ENCODE data around the gene BCKDHB. TPM values are rescaled to one million over a fixed set of nuclear protein-coding genes. Genes with fewer than 3 reads are reported as not detected.

Gene BCKDHB
- total and polyA plus RNA-seq, 2 of the 4 experiments (the other 2 are of a cell fraction), result 11.2 to 11.8 TPM

DNA sequence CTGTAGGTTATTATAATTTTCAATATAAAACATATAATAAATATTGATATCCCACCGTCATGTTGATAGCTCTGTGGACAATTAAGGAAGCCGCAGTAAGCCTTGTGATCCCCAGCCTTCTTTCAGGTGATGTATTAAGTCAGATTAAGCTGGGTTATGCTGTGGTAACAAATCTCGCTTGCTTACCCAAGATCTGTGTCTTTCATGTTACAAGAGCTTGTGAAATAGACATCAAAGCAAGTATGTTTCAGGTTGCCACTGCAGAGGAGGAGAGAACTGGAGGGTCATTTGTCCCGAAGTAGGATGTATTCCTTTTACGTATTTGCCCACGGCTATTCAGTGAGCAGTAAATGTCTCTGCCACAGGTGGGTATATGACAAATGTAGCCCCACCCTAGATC, 17.8 kb upstream of the BCKDHB start:
- H2AK9ac ChIP-seq (replicated peaks; ENCODE audit: low read depth, low read length, poor library complexity), result no peak overlapping the region
- H3K79me1 ChIP-seq (ENCODE audit: low read depth in 1 of 2, low read length in 2 of 2), result no peaks in the 10 kb centered on the region
- no peaks in the 10 kb centered on the region for H3K36me3 ChIP-seq (ENCODE audit: control insufficient read depth, insufficient read depth, low read length)
- no peaks in the 10 kb centered on the region for H3K9me3 ChIP-seq (ENCODE audit: control insufficient read depth, insufficient read depth, low read length)
- no peak overlapping the region for H4K8ac ChIP-seq (ENCODE audit: low read depth in 2 of 2, low read length in 2 of 2)
- H2BK120ac ChIP-seq (ENCODE audit: low read depth, low read length), result no peak overlapping the region
- H3K56ac ChIP-seq (ENCODE audit: extremely low read depth, insufficient read depth, low read length), result no peak overlapping the region
- WGBS, 2 experiments (ENCODE audit: extremely low coverage in 2 of 2, insufficient read length in 1 of 2), result no CpG with 5 or more reads among the region's 6 CpGs
- H3K4me1 ChIP-seq (ENCODE audit: control insufficient read depth, insufficient read depth, low read length), result no peaks in the 10 kb centered on the region
- no peak overlapping the region for H3K4me3 ChIP-seq (ENCODE audit: insufficient read depth, low read depth, low read length)
- no peak overlapping the region for H3K14ac ChIP-seq (replicated peaks; ENCODE audit: low read depth, low read length)
- no peak for DNase-seq
- H3K23ac ChIP-seq (ENCODE audit: low read depth, low read length), result no peak overlapping the region
- H2AFZ ChIP-seq (replicated peaks; ENCODE audit: low read length, poor library complexity), result no peak overlapping the region
- H4K5ac ChIP-seq (ENCODE audit: low read depth, low read length), result no peak overlapping the region
- in situ Hi-C loops (cut with MboI; ENCODE audit: low sequenced_read_pairs), result no loop called here
- H3K4ac ChIP-seq (ENCODE audit: low read depth, low read length), result no peak overlapping the region
- H3K9me1 ChIP-seq (ENCODE audit: insufficient read depth, low read length), result no peaks in the 10 kb centered on the region
- no peak for ATAC-seq (ENCODE audit: low read depth)
- dilution Hi-C loops (cut with HindIII; ENCODE audit: low sequenced_read_pairs, unreplicated experiment), result loop anchor here (25.0 kb wide), 1 partner anchor 126 kb away; no protein-coding TSS in a partner anchor
- H4K20me1 ChIP-seq (ENCODE audit: insufficient read depth, low read length), result no peaks in the 10 kb centered on the region
- no peak overlapping the region for H4K91ac ChIP-seq (ENCODE audit: insufficient read depth, low read depth, low read length)
- H2BK15ac ChIP-seq (ENCODE audit: low read depth, low read length), result no peak overlapping the region
- no peak overlapping the region for H2BK20ac ChIP-seq (ENCODE audit: low read depth, low read length)
- TF ChIP-seq RCOR1 (IDR thresholded peaks at IDR 0.05; ENCODE audit: insufficient replicate concordance, low read length) (no peak), FOS (IDR thresholded peaks at IDR 0.05; ENCODE audit: low read depth, low read length) (no peak), NFE2L2 (IDR thresholded peaks at IDR 0.05; ENCODE audit: low read depth, low read length) (no peak), RFX5 (IDR thresholded peaks at IDR 0.05; ENCODE audit: low read depth, low read length) (no peak), SMC3 (IDR thresholded peaks at IDR 0.05; ENCODE audit: low read depth, low read length) (no peak), MAFK (IDR thresholded peaks at IDR 0.05; ENCODE audit: low read depth, low read length) (no peak), RAD21 (IDR thresholded peaks at IDR 0.05; ENCODE audit: low read length) (no peak), CHD1 (IDR thresholded peaks at IDR 0.05; ENCODE audit: low read depth, low read length) (no peak), MXI1 (IDR thresholded peaks at IDR 0.05; ENCODE audit: borderline replicate concordance, low read depth, low read length) (no peak), POLR2A (IDR thresholded peaks at IDR 0.05; ENCODE audit: low read depth, low read length) (no peak), BHLHE40 (IDR thresholded peaks at IDR 0.05; ENCODE audit: low read depth, low read length) (no peak), CEBPB (IDR thresholded peaks at IDR 0.05; ENCODE audit: low read depth, low read length) (no peak), MAZ (IDR thresholded peaks at IDR 0.05; ENCODE audit: borderline replicate concordance, low read depth, low read length) (no peak)
- TF ChIP-seq, protein P1, sequence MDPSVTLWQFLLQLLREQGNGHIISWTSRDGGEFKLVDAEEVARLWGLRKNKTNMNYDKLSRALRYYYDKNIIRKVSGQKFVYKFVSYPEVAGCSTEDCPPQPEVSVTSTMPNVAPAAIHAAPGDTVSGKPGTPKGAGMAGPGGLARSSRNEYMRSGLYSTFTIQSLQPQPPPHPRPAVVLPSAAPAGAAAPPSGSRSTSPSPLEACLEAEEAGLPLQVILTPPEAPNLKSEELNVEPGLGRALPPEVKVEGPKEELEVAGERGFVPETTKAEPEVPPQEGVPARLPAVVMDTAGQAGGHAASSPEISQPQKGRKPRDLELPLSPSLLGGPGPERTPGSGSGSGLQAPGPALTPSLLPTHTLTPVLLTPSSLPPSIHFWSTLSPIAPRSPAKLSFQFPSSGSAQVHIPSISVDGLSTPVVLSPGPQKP (IDR thresholded peaks at IDR 0.05; ENCODE audit: borderline replicate concordance, low read depth, low read length), result no peak
- TF ChIP-seq, protein P2, sequence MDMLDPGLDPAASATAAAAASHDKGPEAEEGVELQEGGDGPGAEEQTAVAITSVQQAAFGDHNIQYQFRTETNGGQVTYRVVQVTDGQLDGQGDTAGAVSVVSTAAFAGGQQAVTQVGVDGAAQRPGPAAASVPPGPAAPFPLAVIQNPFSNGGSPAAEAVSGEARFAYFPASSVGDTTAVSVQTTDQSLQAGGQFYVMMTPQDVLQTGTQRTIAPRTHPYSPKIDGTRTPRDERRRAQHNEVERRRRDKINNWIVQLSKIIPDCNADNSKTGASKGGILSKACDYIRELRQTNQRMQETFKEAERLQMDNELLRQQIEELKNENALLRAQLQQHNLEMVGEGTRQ (IDR thresholded peaks at IDR 0.05; ENCODE audit: low read depth, low read length), result no peak
- TF ChIP-seq, protein P3, sequence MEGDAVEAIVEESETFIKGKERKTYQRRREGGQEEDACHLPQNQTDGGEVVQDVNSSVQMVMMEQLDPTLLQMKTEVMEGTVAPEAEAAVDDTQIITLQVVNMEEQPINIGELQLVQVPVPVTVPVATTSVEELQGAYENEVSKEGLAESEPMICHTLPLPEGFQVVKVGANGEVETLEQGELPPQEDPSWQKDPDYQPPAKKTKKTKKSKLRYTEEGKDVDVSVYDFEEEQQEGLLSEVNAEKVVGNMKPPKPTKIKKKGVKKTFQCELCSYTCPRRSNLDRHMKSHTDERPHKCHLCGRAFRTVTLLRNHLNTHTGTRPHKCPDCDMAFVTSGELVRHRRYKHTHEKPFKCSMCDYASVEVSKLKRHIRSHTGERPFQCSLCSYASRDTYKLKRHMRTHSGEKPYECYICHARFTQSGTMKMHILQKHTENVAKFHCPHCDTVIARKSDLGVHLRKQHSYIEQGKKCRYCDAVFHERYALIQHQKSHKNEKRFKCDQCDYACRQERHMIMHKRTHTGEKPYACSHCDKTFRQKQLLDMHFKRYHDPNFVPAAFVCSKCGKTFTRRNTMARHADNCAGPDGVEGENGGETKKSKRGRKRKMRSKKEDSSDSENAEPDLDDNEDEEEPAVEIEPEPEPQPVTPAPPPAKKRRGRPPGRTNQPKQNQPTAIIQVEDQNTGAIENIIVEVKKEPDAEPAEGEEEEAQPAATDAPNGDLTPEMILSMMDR (conservative IDR thresholded peaks at IDR 0.05; ENCODE audit: low read depth, low read length), result no peak
- ChIA-PET POLR2A (ENCODE audit: unreplicated experiment) (no interaction called here), CTCF (interaction anchor here (1.4 kb wide), 1 partner anchor 219 kb away, joined by 3 read pairs; no protein-coding TSS in a partner anchor)
- intact Hi-C loops (cut with micrococcal nuclease), result no loop called here
- H3K4me2 ChIP-seq (ENCODE audit: low read depth, low read length), result no peak overlapping the region
- no peak overlapping the region for H3K9ac ChIP-seq (ENCODE audit: low read depth, low read length)
- no peak overlapping the region for H3K27ac ChIP-seq (ENCODE audit: insufficient read depth, low read length)
- no TSS peak for BruUV-seq (replicated peaks)
- no peak overlapping the region for H2BK5ac ChIP-seq (ENCODE audit: low read depth, low read length, poor library complexity, severe bottlenecking)
- H3K27me3 ChIP-seq (ENCODE audit: control insufficient read depth, insufficient read depth, low read length), result peaks cover 2% of the 10 kb centered on the region
- no peak overlapping the region for H2AK5ac ChIP-seq (ENCODE audit: low read depth, low read length)
- no peak overlapping the region for H3K18ac ChIP-seq (ENCODE audit: low read depth, low read length)

All from IMR-90 (cell line).